HepG2 (cell line): ENCODE results near the gene FGF2. TPM values are rescaled to one million over a fixed set of nuclear protein-coding genes. Genes with fewer than 3 reads are reported as not detected.

Experiments used
- ATAC-seq: fragments of 200-7000 bp; cut with Tn5 transposase; 3 replicates; pipeline ENCODE4 v1.9.1; 2020; ENCODE audit warnings: mild to moderate bottlenecking, moderate library complexity
- BruUV-seq: library from RNA; stranded (reverse); fragments of 400-500 nt; replicated peaks from 2 replicates; lab custom pipeline; 2021; lab: Mats Ljungman, UMichigan
- CTCF ChIA-PET: fragments of 300-600 bp; formaldehyde crosslinking; extraction: SDS; loops from one replicate; lab custom pipeline; 2021; ENCODE audit warnings: low total read pairs, inconsistent platforms, low intra/inter-chr PET ratio; lab: Yijun Ruan, JAX
- POLR2A ChIA-PET: fragments of 350-600 bp; sonication (Branson Sonifier 250); formaldehyde crosslinking; loops from one replicate; lab custom pipeline; 2020; ENCODE audit warnings: antibody characterized with exemption, inconsistent platforms; lab: Yijun Ruan, JAX
- DNase-seq: peaks from one replicate; pipeline ENCODE4 v3.0.0-alpha.2; 2015; ENCODE audit warnings: low spot score
- FAIRE-seq: peaks from 3 replicates; lab custom pipeline; 2011; peaks lifted over from hg19 to GRCh38; lab: Jason Lieb, UNC
- H2AFZ ChIP-seq: one replicate; pipeline ENCODE4 v1.6.1; 2011; ENCODE audit warnings: low read length, inconsistent platforms
- H3K27ac ChIP-seq: fragments of 300-600 bp; 3 replicates; pipeline ENCODE4 v1.8.0; 2011; ENCODE audit warnings: mixed run types, mild to moderate bottlenecking, mixed read lengths, low read length, inconsistent platforms; ENCODE audit not compliant: insufficient read depth; ENCODE audit errors: extremely low read length
- H3K27me3 ChIP-seq, 2 experiments: fragments of 200-600 bp in 1 of 2; 2 replicates in 1 of 2; 3 replicates in 1 of 2; pipeline versions ENCODE4 v1.6.0 to v1.8.0; 2011; ENCODE audit warnings: low read length in 2 of 2, mild to moderate bottlenecking in 2 of 2, moderate library complexity in 2 of 2, inconsistent platforms in 1 of 2; ENCODE audit not compliant: insufficient read depth in 2 of 2, control insufficient read depth in 1 of 2
- H3K36me3 ChIP-seq, 2 experiments: fragments of 200-600 bp in 1 of 2; replicated peaks in 1 of 2; 2 replicates in 1 of 2; 3 replicates in 1 of 2; pipeline versions ENCODE4 v1.5.1 to v1.8.0; 2011; ENCODE audit warnings: low read length in 2 of 2, inconsistent platforms in 1 of 2; ENCODE audit not compliant: insufficient read depth in 2 of 2, control insufficient read depth in 1 of 2
- H3K4me1 ChIP-seq: 2 replicates; pipeline ENCODE4 v1.5.1; 2012; ENCODE audit warnings: low read length, inconsistent platforms; ENCODE audit not compliant: insufficient read depth
- H3K4me2 ChIP-seq: 2 replicates; pipeline ENCODE4 v1.6.0; 2011; ENCODE audit warnings: low read depth, low read length, inconsistent platforms
- H3K4me3 ChIP-seq, 3 experiments: fragments of 200-600 bp in 1 of 3; sonication (generic), shearing (Covaris generic) in 1 of 3; replicated peaks in 1 of 3; 2 replicates each; pipeline ENCODE4 v1.5.1; 2011 to 2016; ENCODE audit warnings: low read length in 3 of 3, inconsistent platforms in 2 of 3, low read depth in 2 of 3, mild to moderate bottlenecking in 2 of 3, control low read depth in 1 of 3, mixed read lengths in 1 of 3; ENCODE audit not compliant: insufficient read depth in 1 of 3
- H3K79me2 ChIP-seq: one replicate; pipeline ENCODE4 v1.6.1; 2011; ENCODE audit warnings: low read length, inconsistent platforms; ENCODE audit not compliant: insufficient read depth
- H3K9ac ChIP-seq: 2 replicates; pipeline ENCODE4 v1.6.0; 2011; ENCODE audit warnings: mild to moderate bottlenecking, low read depth, low read length, inconsistent platforms; ENCODE audit not compliant: insufficient read depth
- H3K9me3 ChIP-seq: 2 replicates; pipeline ENCODE4 v1.5.1; 2012; ENCODE audit warnings: mild to moderate bottlenecking, low read length
- H4K20me1 ChIP-seq: 2 replicates; pipeline ENCODE4 v1.6.0; 2011; ENCODE audit warnings: inconsistent platforms, mild to moderate bottlenecking, low read length, moderate library complexity; ENCODE audit not compliant: insufficient read depth
- AKAP8 ChIP-seq: sonication (generic); formaldehyde crosslinking; IDR thresholded peaks from 2 replicates; pipeline ENCODE4 v1.5.1; 2020; ENCODE audit warnings: mild to moderate bottlenecking, missing genetic modification reagents
- CREBL2 ChIP-seq: sonication (generic); formaldehyde crosslinking; IDR thresholded peaks from 2 replicates; pipeline ENCODE4 v1.8.1; 2023; ENCODE audit warnings: missing genetic modification reagents, mild to moderate bottlenecking, borderline replicate concordance
- ELF4 ChIP-seq: sonication (generic); formaldehyde crosslinking; IDR thresholded peaks from 2 replicates; pipeline ENCODE4 v1.5.0; 2020; ENCODE audit warnings: missing genetic modification reagents, mild to moderate bottlenecking, moderate library complexity, borderline replicate concordance
- FOXA1 ChIP-seq, 2 experiments: fragments of 450-650 bp in 1 of 2; sonication (generic) in 1 of 2; formaldehyde crosslinking in 1 of 2; IDR thresholded peaks; 2 replicates each; pipeline versions ENCODE4 v1.4.0 to v1.6.1; 2016 to 2020; ENCODE audit warnings: missing genetic modification reagents in 1 of 2
- FOXA3 ChIP-seq: IDR thresholded peaks from 2 replicates; pipeline ENCODE4 v1.6.1; 2016; ENCODE audit warnings: missing genetic modification reagents, missing compliant biosample characterization
- GLMP ChIP-seq: sonication (generic); formaldehyde crosslinking; IDR thresholded peaks from 2 replicates; pipeline ENCODE4 v1.9.0; 2021; ENCODE audit warnings: missing genetic modification reagents, mild to moderate bottlenecking, borderline replicate concordance
- GPN1 ChIP-seq: sonication (generic); formaldehyde crosslinking; IDR thresholded peaks from 2 replicates; pipeline ENCODE4 v1.5.1; 2020; ENCODE audit warnings: missing genetic modification reagents, borderline replicate concordance
- HNRNPL ChIP-seq: fragments of 200-400 bp; formaldehyde crosslinking; IDR thresholded peaks from 2 replicates; pipeline ENCODE4 v1.6.1; 2017; ENCODE audit warnings: mild to moderate bottlenecking, low read depth, low read length
- NFIC ChIP-seq: IDR thresholded peaks from 2 replicates; pipeline ENCODE4 v1.6.1; 2012; ENCODE audit warnings: mild to moderate bottlenecking, low read length, inconsistent platforms
- SMAD1 ChIP-seq: sonication (generic); formaldehyde crosslinking; IDR thresholded peaks from 2 replicates; pipeline ENCODE4 v1.4.0; 2020; ENCODE audit warnings: missing genetic modification reagents, low read depth, mild to moderate bottlenecking, borderline replicate concordance
- SOX13 ChIP-seq, 3 experiments: fragments of 450-650 bp in 1 of 3; sonication (generic) in 1 of 3; formaldehyde crosslinking in 1 of 3; IDR thresholded peaks in 2 of 3; conservative IDR thresholded peaks in 1 of 3; 2 replicates each; pipeline versions ENCODE4 v1.5.0 to v1.6.1; 2016 to 2020; ENCODE audit warnings: antibody characterized with exemption in 1 of 3, mild to moderate bottlenecking in 1 of 3, missing compliant biosample characterization in 1 of 3, missing genetic modification reagents in 1 of 3, moderate library complexity in 1 of 3
- ZBTB21 ChIP-seq: sonication (generic); formaldehyde crosslinking; IDR thresholded peaks from 2 replicates; pipeline ENCODE4 v1.4.0; 2020; ENCODE audit warnings: missing genetic modification reagents
- ZBTB7B ChIP-seq: sonication (generic); formaldehyde crosslinking; IDR thresholded peaks from 2 replicates; pipeline ENCODE4 v1.4.0; 2020; ENCODE audit warnings: missing genetic modification reagents
- ZKSCAN1 ChIP-seq: fragments of 150-350 bp; IDR thresholded peaks from 2 replicates; pipeline ENCODE4 v1.6.1; 2014; ENCODE audit warnings: low read length
- ZNF232 ChIP-seq: sonication (generic); formaldehyde crosslinking; IDR thresholded peaks from 2 replicates; pipeline ENCODE4 v1.4.0; 2020; ENCODE audit warnings: missing genetic modification reagents, borderline replicate concordance
- ZNF326 ChIP-seq: sonication (generic); formaldehyde crosslinking; IDR thresholded peaks from 2 replicates; pipeline ENCODE4 v1.4.0; 2020; ENCODE audit warnings: missing genetic modification reagents, borderline replicate concordance
- ZNF382 ChIP-seq: sonication (generic); formaldehyde crosslinking; IDR thresholded peaks from 2 replicates; pipeline ENCODE4 v1.5.0; 2020; ENCODE audit warnings: missing genetic modification reagents, mild to moderate bottlenecking, borderline replicate concordance
- ZNF501 ChIP-seq: sonication (generic); formaldehyde crosslinking; IDR thresholded peaks from 2 replicates; pipeline ENCODE4 v1.5.1; 2020; ENCODE audit warnings: mild to moderate bottlenecking, moderate library complexity, missing genetic modification reagents
- ZNF75D ChIP-seq: sonication (generic); formaldehyde crosslinking; IDR thresholded peaks from 2 replicates; pipeline ENCODE4 v1.8.1; 2023; ENCODE audit warnings: missing genetic modification reagents, mild to moderate bottlenecking, borderline replicate concordance
- ZNF761 ChIP-seq: sonication (generic); formaldehyde crosslinking; conservative IDR thresholded peaks from 2 replicates; pipeline ENCODE4 v1.4.0; 2020; ENCODE audit warnings: mild to moderate bottlenecking, missing genetic modification reagents
- ZSCAN21 ChIP-seq: sonication (generic); formaldehyde crosslinking; IDR thresholded peaks from 2 replicates; pipeline ENCODE4 v1.8.0; 2022; ENCODE audit warnings: mild to moderate bottlenecking, missing genetic modification reagents, moderate library complexity, borderline replicate concordance
- WGBS: methylation state at CpG from one replicate; pipeline ENCODE4 v1.1.6; 2017; ENCODE audit warnings: low lambda C conversion rate; 5-methylcytosine and 5-hydroxymethylcytosine counted together
- in situ Hi-C: cut with HindIII; loops from 2 replicates; pipeline ENCODE4 v1.10.0; 2017; ENCODE audit warnings: low pct_unique_long_range_greater_than_20kb; ENCODE audit not compliant: extremely low pct_ligation_motif_present
- intact Hi-C: fragments of 100-400 bp; cut with micrococcal nuclease; formaldehyde crosslinking; loops from one replicate; pipeline ENCODE4 v1.10.0; 2022; ENCODE audit not compliant: unreplicated experiment
- polyA plus RNA-seq, 8 experiments: library from polyadenylated mRNA; depleted of rRNA in 3 of 8; stranded (reverse) in 7 of 8; unstranded in 1 of 8; fragments of >200 nt; fragmentation: Illumina TruSeq in 4 of 8; extraction: Trizol in 4 of 8; gene quantifications; 2 replicates each; pipeline versions ENCODE4 v1.2.1 to v1.2.3, GENCODE V29; 2011 to 2016; ENCODE audit warnings: low read depth in 4 of 8, missing spikeins in 1 of 8, mixed read lengths in 1 of 8; ENCODE audit not compliant: insufficient read depth in 1 of 8
- total RNA-seq, 5 experiments: library from RNA; depleted of rRNA; stranded (reverse); fragments of >200 nt; fragmentation: Illumina TruSeq; extraction: Trizol; gene quantifications; 2 replicates each; pipeline ENCODE4 v1.2.3, GENCODE V29; 2016; ENCODE audit warnings: low read depth in 1 of 5

Gene FGF2
- total and polyA plus RNA-seq, 2 of the 13 experiments (the other 11 are each of a cell fraction or from before 2014, with no cell fraction given): 0.01 to 0.02 TPM

GRCh38 chr4:122921971-122922876 lies 95.6 kb downstream of the FGF2 start, which contains the start of gene NUDT6:
TSS of gene NUDT6 (minus strand) at chr4:122922597. CDS start at chr4:122922572, 25 bp downstream.
- FAIRE-seq: no peak
- TF ChIP-seq FOXA3 (CRISPR knock-in tag): no peak
- TF ChIP-seq ZBTB7B: no peak
- TF ChIP-seq ZBTB21 (CRISPR knock-in tag): no peak
- TF ChIP-seq GLMP (CRISPR knock-in tag): peak; percentile 89; the same call in 1 of the 2 replicates
- no peak for TF ChIP-seq SOX13 (IDR thresholded peaks at IDR 0.05)
- peak in 1 of 2 experiments; percentile 17; a peak in 1 of 4 replicates for TF ChIP-seq SOX13 (CRISPR knock-in tag; conservative IDR thresholded peaks at IDR 0.05 in 1 of 2, IDR thresholded peaks at IDR 0.05 in 1 of 2)
- TF ChIP-seq ELF4 (CRISPR knock-in tag): peak; percentile 20; the same call in 1 of the 2 replicates
- TF ChIP-seq FOXA1 (IDR thresholded peaks at IDR 0.05): no peak
- no peak for TF ChIP-seq FOXA1 (CRISPR knock-in tag; IDR thresholded peaks at IDR 0.05)
- no peak for TF ChIP-seq AKAP8 (CRISPR knock-in tag)
- peak; percentile 79 for TF ChIP-seq ZSCAN21 (CRISPR knock-in tag)
- TF ChIP-seq HNRNPL: peak; percentile 53; the same call in 1 of the 2 replicates
- no peak for TF ChIP-seq ZKSCAN1
- peak; percentile 50; the same call in 1 of the 2 replicates for TF ChIP-seq ZNF501 (CRISPR knock-in tag)
- TF ChIP-seq GPN1: no peak
- TF ChIP-seq ZNF382 (CRISPR knock-in tag): no peak
- TF ChIP-seq CREBL2 (CRISPR knock-in tag): 0 out of 2 replicates have a peak, but pooled peaks have one; percentile 55
- no peak for TF ChIP-seq ZNF75D (CRISPR knock-in tag)
- 0 out of 2 replicates have a peak, but pooled peaks have one; percentile 16 for TF ChIP-seq NFIC
- no peak for TF ChIP-seq SMAD1 (CRISPR knock-in tag)
- no peak for TF ChIP-seq ZNF232 (CRISPR knock-in tag)
- no peak for TF ChIP-seq ZNF326 (CRISPR knock-in tag)
- 0 out of 2 replicates have a peak, but pooled peaks have one; percentile 53 for TF ChIP-seq ZNF761

More at GRCh38 chr4:122921971-122922876, 95.6 kb downstream of the FGF2 start, which contains the start of gene NUDT6:
- ATAC-seq: peak; percentile 91
- no TSS peak for BruUV-seq
- ChIA-PET CTCF (no interaction called here), POLR2A (interaction anchor here (1.0 to 1.8 kb wide), 7 partner anchors 9 to 633 kb away, joined by 3 to 7 read pairs (median 4); partner anchors contain the start of gene BBS12)
- in situ Hi-C loops (loop anchor here (5.0 kb wide), 1 partner anchor 165 kb away; no protein-coding TSS in a partner anchor), intact Hi-C loops (loop anchor here (2.0 to 10.0 kb wide), 5 partner anchors 175 to 1343 kb away; partner anchors contain the start of genes BBS12 and CCNA2)
- H2AFZ ChIP-seq: peak within 1 kb of the TSS; percentile 97
- H3K4me1 ChIP-seq: peaks cover 42% of the 10 kb centered on the region
- H3K79me2 ChIP-seq: peaks cover 40% of the 10 kb centered on the region
- no peaks in the 10 kb centered on the region for H3K9me3 ChIP-seq
- peak within 1 kb of the TSS; percentile 73 for H3K9ac ChIP-seq
- no peaks in the 10 kb centered on the region for H4K20me1 ChIP-seq
- peak; percentile 51 for DNase-seq
- H3K27me3 ChIP-seq: no peaks in the 10 kb centered on the region; a peak in 1 of 5 replicates
- H3K27ac ChIP-seq: peak within 1 kb of the TSS; percentile 89
- H3K36me3 ChIP-seq: no peaks in the 10 kb centered on the region
- peak within 1 kb of the TSS; percentile 78 for H3K4me2 ChIP-seq
- under 1% methylated on average over 13 of the region's 63 CpGs for WGBS
- peak within 1 kb of the TSS; percentile 89 to 95 (median 92) for H3K4me3 ChIP-seq
